Kidney (tissue), 14 donors: ENCODE measurements around the gene ADA. TPM values are rescaled to one million over a fixed set of nuclear protein-coding genes. Genes with fewer than 3 reads are reported as not detected.

Experiments used
- DNase-seq, 5 donors: peaks; one replicate each; pipeline ENCODE4 v3.0.0-alpha.2; 2013 to 2020
- FAIRE-seq: peaks from 2 replicates; lab custom pipeline; 2012; peaks lifted over from hg19 to GRCh38; lab: Jason Lieb, UNC
- H3K27ac ChIP-seq, 2 donors: one replicate each; pipeline ENCODE4 v1.7.0; 2013; ENCODE audit warnings: low read depth in 2 of 2, low read length in 2 of 2, inconsistent platforms in 1 of 2
- H3K27me3 ChIP-seq: one replicate; pipeline ENCODE4 v1.7.1; 2013; ENCODE audit warnings: low read length, inconsistent platforms; ENCODE audit not compliant: control insufficient read depth, insufficient read depth
- H3K36me3 ChIP-seq, 3 donors: one replicate each; pipeline versions ENCODE4 v1.7.0 to v1.7.1; 2013; ENCODE audit warnings: low read length in 3 of 3, control low read depth in 1 of 3, inconsistent platforms in 1 of 3; ENCODE audit not compliant: insufficient read depth in 3 of 3, control insufficient read depth in 2 of 3
- H3K4me1 ChIP-seq, 3 donors: one replicate each; pipeline versions ENCODE4 v1.7.0 to v1.7.1; 2013; ENCODE audit warnings: low read length in 3 of 3, inconsistent platforms in 1 of 3, low read depth in 1 of 3; ENCODE audit not compliant: control insufficient read depth in 2 of 3, insufficient read depth in 2 of 3
- H3K4me3 ChIP-seq, 3 donors: one replicate each; pipeline versions ENCODE4 v1.7.0 to v1.8.1; 2013; ENCODE audit warnings: low read length in 3 of 3, control low read depth in 1 of 3, inconsistent platforms in 1 of 3
- H3K9ac ChIP-seq, 3 donors: one replicate each; pipeline versions ENCODE4 v1.7.0 to v1.7.1; 2013; ENCODE audit warnings: low read length in 3 of 3, control low read depth in 1 of 3, inconsistent platforms in 1 of 3
- H3K9me3 ChIP-seq, 3 donors: one replicate each; pipeline versions ENCODE4 v1.7.0 to v1.7.1; 2013; ENCODE audit warnings: low read length in 3 of 3, control low read depth in 1 of 3, inconsistent platforms in 1 of 3; ENCODE audit not compliant: control insufficient read depth in 2 of 3, insufficient read depth in 1 of 3
- intact Hi-C: fragments of 100-400 bp; cut with DNase I; formaldehyde crosslinking; loops from one replicate; pipeline ENCODE4 v1.11.1; 2022
- polyA plus RNA-seq: library from polyadenylated mRNA; stranded (reverse); fragments of 350-450 nt; fragmentation: Illumina TruSeq; extraction: RNeasy Lipid Tissue Mini Kit (QIAGEN cat#74804); gene quantifications from one replicate; pipeline ENCODE4 v1.2.3, GENCODE V29; 2014; ENCODE audit warnings: low read depth, low replicate concordance; ENCODE audit not compliant: insufficient read depth
- total RNA-seq: library from RNA; stranded (reverse); fragmentation: NEBNext Ultra II Directional; extraction: Animal tissue kit (Norgen Biotek cat#: 25700); gene quantifications from one replicate; pipeline ENCODE4 v1.2.1, GENCODE V29; 2021
- TF ChIP-seq, protein P1 (sequence below): IDR thresholded peaks from 3 replicates; pipeline ENCODE4 v1.5.1; 2012; ENCODE audit warnings: mild to moderate bottlenecking, moderate library complexity, borderline replicate concordance; ENCODE audit not compliant: insufficient read depth; ENCODE audit errors: extremely low read depth
- donor health status: control.
- donor health status: control.
- donor health status: control.
- donor health status: control.
- donor health status: control.
- donor health status: DM: yes; HTN: yes; CAD: no.
- donor health status: Normal renal cell carcinoma (clear cell type).

ADA gene
- total and polyA plus RNA-seq, 2 donors from 2014 or later = 3.1 to 6.5 TPM

DNA sequence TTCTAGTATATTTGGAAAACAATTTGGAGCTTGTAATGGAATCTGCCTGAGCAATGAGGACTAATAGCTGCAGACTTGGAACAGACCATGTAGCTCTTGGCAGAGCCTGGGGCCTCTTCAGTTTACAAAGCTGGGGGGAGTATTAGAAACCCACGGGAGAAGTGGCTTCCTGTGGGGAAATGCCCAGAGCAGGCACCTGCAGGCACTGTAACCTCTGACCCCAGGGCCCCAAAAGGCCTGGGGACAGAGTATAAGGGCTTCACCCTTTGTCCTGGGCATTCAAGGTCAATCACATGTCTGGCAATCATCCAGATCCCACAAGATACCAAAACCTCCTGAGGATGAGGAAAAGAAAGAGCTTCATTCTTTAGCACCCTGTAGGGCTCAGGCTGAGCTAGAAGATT, 49.7 kb downstream of the ADA start:
- DNase-seq (peak in 4 of 5 donors; percentile 31 to 93 (median 74)), FAIRE-seq (no peak)
- no peaks in the 10 kb centered on the region for H3K36me3 ChIP-seq
- no peaks in the 10 kb centered on the region for H3K9me3 ChIP-seq
- H3K27me3 ChIP-seq = no peaks in the 10 kb centered on the region
- no peak overlapping the region for H3K9ac ChIP-seq
- TF ChIP-seq, protein P1, sequence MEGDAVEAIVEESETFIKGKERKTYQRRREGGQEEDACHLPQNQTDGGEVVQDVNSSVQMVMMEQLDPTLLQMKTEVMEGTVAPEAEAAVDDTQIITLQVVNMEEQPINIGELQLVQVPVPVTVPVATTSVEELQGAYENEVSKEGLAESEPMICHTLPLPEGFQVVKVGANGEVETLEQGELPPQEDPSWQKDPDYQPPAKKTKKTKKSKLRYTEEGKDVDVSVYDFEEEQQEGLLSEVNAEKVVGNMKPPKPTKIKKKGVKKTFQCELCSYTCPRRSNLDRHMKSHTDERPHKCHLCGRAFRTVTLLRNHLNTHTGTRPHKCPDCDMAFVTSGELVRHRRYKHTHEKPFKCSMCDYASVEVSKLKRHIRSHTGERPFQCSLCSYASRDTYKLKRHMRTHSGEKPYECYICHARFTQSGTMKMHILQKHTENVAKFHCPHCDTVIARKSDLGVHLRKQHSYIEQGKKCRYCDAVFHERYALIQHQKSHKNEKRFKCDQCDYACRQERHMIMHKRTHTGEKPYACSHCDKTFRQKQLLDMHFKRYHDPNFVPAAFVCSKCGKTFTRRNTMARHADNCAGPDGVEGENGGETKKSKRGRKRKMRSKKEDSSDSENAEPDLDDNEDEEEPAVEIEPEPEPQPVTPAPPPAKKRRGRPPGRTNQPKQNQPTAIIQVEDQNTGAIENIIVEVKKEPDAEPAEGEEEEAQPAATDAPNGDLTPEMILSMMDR = no peak
- peak overlapping the region; percentile 16 to 78 for H3K27ac ChIP-seq
- intact Hi-C loops = no loop called here
- H3K4me1 ChIP-seq = peaks cover 0 to 38% (median 13%) of the 10 kb centered on the region in 3 donors
- H3K4me3 ChIP-seq = no peak overlapping the region

GRCh38 chr20:44601236-44601671, 50.2 kb downstream of the ADA start:
- H3K27ac ChIP-seq = peak overlapping the region; percentile 45 to 48
- H3K9me3 ChIP-seq = no peaks in the 10 kb centered on the region
- FAIRE-seq = no peak
- H3K4me1 ChIP-seq = peaks cover 0 to 38% (median 13%) of the 10 kb centered on the region in 3 donors
- no peaks in the 10 kb centered on the region for H3K36me3 ChIP-seq
- H3K9ac ChIP-seq = no peak overlapping the region
- H3K27me3 ChIP-seq = no peaks in the 10 kb centered on the region
- intact Hi-C loops = no loop called here
- TF ChIP-seq, protein P1 = no peak
- no peak for DNase-seq
- no peak overlapping the region for H3K4me3 ChIP-seq

DNA sequence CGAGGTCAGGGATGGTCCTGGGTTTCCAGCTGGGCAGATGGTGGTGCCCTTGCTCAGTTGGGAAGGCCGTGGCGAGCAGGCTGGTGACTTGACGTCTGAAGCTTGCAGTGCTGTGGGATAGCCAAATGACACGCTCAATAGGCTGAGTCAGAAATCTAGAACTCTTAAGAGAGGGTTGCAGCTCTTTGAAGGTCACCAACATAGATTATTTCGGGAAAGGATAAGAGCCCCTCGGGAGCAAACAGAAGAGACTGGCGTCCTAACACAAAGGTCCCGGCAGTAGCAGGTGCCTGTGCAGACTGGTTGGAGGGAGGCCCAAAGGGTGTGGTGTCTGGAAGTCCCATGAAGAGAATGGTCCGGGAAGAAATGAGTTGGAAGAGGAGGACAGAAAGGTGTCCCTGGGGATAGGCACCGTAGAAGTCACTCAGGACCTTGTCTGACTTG, 50.7 kb downstream of the ADA start:
- TF ChIP-seq, protein P1 = no peak
- Histone ChIP-seq H3K27me3 (no peaks in the 10 kb centered on the region), H3K4me1 (peaks cover 0 to 38% (median 13%) of the 10 kb centered on the region in 3 donors), H3K4me3 (no peak overlapping the region), H3K27ac (peak overlapping the region; percentile 45 to 48), H3K9ac (no peak overlapping the region), H3K9me3 (no peaks in the 10 kb centered on the region), H3K36me3 (no peaks in the 10 kb centered on the region)
- DNase-seq (no peak), FAIRE-seq (no peak)
- intact Hi-C loops = no loop called here

GRCh38 chr20:44600301-44600700, 51.2 kb downstream of the ADA start:
- intact Hi-C loops = no loop called here
- Histone ChIP-seq H3K4me3 (no peak overlapping the region), H3K9ac (no peak overlapping the region), H3K27me3 (no peaks in the 10 kb centered on the region), H3K27ac (peak overlapping the region in 1 of 2 donors; percentile 20), H3K36me3 (no peaks in the 10 kb centered on the region), H3K9me3 (no peaks in the 10 kb centered on the region), H3K4me1 (peaks cover 0 to 38% (median 13%) of the 10 kb centered on the region in 3 donors)
- TF ChIP-seq, protein P1 = no peak
- no peak for FAIRE-seq
- no peak for DNase-seq
